Measurements from ENCODE around the gene ATP1A1.

GRCh38 chr1:116353155-116353554 is 19.9 kb upstream of the ATP1A1 start:
- no peak for TF ChIP-seq CTCF (IDR thresholded peaks at IDR 0.05; ENCODE audit: low read depth, low read length, missing input control)
- no peak for TF ChIP-seq EGR1 (IDR thresholded peaks at IDR 0.05; ENCODE audit: low read depth in 2 of 2)
- no peak for TF ChIP-seq JUND (IDR thresholded peaks at IDR 0.05)
- TF ChIP-seq MAX (IDR thresholded peaks at IDR 0.05), result no peak
- TF ChIP-seq REST (IDR thresholded peaks at IDR 0.05), result no peak
- no peak for TF ChIP-seq RAD21 (IDR thresholded peaks at IDR 0.05)
- TF ChIP-seq TAF1 (conservative IDR thresholded peaks at IDR 0.05), result no peak
- TF ChIP-seq ZBTB33 (IDR thresholded peaks at IDR 0.05), result no peak
- TF ChIP-seq FOXA1 (IDR thresholded peaks at IDR 0.05), result no peak
